GM23338 (cell line): ENCODE data around the gene FCHSD2. TPM values are rescaled to one million over a fixed set of nuclear protein-coding genes. Genes with fewer than 3 reads are reported as not detected.

Experiments
- ATAC-seq: fragments of 200-7000 bp; cut with Tn5 transposase; 3 replicates; pipeline ENCODE4 v1.9.1; 2020
- DNase-seq: peaks from one replicate; pipeline ENCODE4 v3.0.0-alpha.2; 2015; ENCODE audit warnings: low spot score
- H2AFZ ChIP-seq: fragments of 200-600 bp; sonication (generic); 2 replicates; pipeline ENCODE4 v1.8.0; 2016; ENCODE audit warnings: antibody characterized with exemption, mild to moderate bottlenecking, moderate library complexity
- H3F3A ChIP-seq: fragments of 200-600 bp; sonication (generic); replicated peaks from 2 replicates; pipeline ENCODE4 v1.8.0; 2017; ENCODE audit warnings: antibody characterized with exemption, mixed run types, low read depth
- H3K27ac ChIP-seq: fragments of 200-600 bp; sonication (generic); 2 replicates; pipeline ENCODE4 v1.6.1; 2016; ENCODE audit warnings: low read depth
- H3K27me3 ChIP-seq: fragments of 200-600 bp; sonication (generic); 2 replicates; pipeline ENCODE4 v1.8.0; 2016; ENCODE audit warnings: mild to moderate bottlenecking, mixed run types, moderate library complexity; ENCODE audit not compliant: insufficient read depth
- H3K36me3 ChIP-seq: fragments of 200-600 bp; sonication (generic); 2 replicates; pipeline ENCODE4 v1.8.0; 2016; ENCODE audit warnings: mild to moderate bottlenecking; ENCODE audit not compliant: insufficient read depth
- H3K4me1 ChIP-seq: fragments of 200-600 bp; sonication (generic); 2 replicates; pipeline ENCODE4 v1.8.0; 2016; ENCODE audit warnings: mild to moderate bottlenecking, moderate library complexity; ENCODE audit not compliant: insufficient read depth
- H3K4me2 ChIP-seq: fragments of 200-600 bp; sonication (generic); 2 replicates; pipeline ENCODE4 v1.7.1; 2017; ENCODE audit warnings: mixed run types
- H3K4me3 ChIP-seq: fragments of 200-600 bp; sonication (generic); 2 replicates; pipeline ENCODE4 v1.6.1; 2016; ENCODE audit warnings: mixed run types
- H3K79me2 ChIP-seq: fragments of 200-600 bp; sonication (generic); replicated peaks from 2 replicates; pipeline ENCODE4 v1.8.0; 2017; ENCODE audit warnings: mild to moderate bottlenecking; ENCODE audit not compliant: insufficient read depth
- H3K9me2 ChIP-seq: fragments of 200-600 bp; sonication (generic); 2 replicates; pipeline ENCODE4 v1.8.0; 2017; ENCODE audit not compliant: insufficient read depth
- H4K20me1 ChIP-seq: fragments of 200-600 bp; sonication (generic); replicated peaks from 2 replicates; pipeline ENCODE4 v1.8.0; 2017; ENCODE audit warnings: mild to moderate bottlenecking; ENCODE audit not compliant: insufficient read depth
- H3K27ac Mint-ChIP-seq: 2 replicates; pipeline ENCODE4 v1.8.0; 2020; ENCODE audit warnings: inconsistent platforms, mild to moderate bottlenecking, moderate library complexity, mixed read lengths
- H3K27me3 Mint-ChIP-seq: 3 replicates; pipeline ENCODE4 v1.8.0; 2022; ENCODE audit warnings: low read depth, mild to moderate bottlenecking, moderate library complexity, mixed read lengths, inconsistent platforms; ENCODE audit not compliant: insufficient read depth, poor library complexity
- H3K36me3 Mint-ChIP-seq: 3 replicates; pipeline ENCODE4 v1.8.0; 2021; ENCODE audit warnings: low read depth, mild to moderate bottlenecking, inconsistent platforms, moderate library complexity, mixed read lengths
- H3K4me1 Mint-ChIP-seq: 3 replicates; pipeline ENCODE4 v1.8.0; 2020; ENCODE audit warnings: mild to moderate bottlenecking, inconsistent platforms, mixed read lengths
- H3K4me3 Mint-ChIP-seq: 3 replicates; pipeline ENCODE4 v1.8.0; 2021; ENCODE audit warnings: moderate library complexity, mild to moderate bottlenecking, inconsistent platforms, mixed read lengths
- H3K9me3 Mint-ChIP-seq: 3 replicates; pipeline ENCODE4 v1.8.0; 2020; ENCODE audit warnings: moderate library complexity, mild to moderate bottlenecking, inconsistent platforms, mixed read lengths
- CREB1 ChIP-seq: fragments of 250-450 bp; sonication (Bioruptor Pico); IDR thresholded peaks from 2 replicates; pipeline ENCODE4 v1.5.0; 2020; ENCODE audit warnings: low read depth, mild to moderate bottlenecking, moderate library complexity
- CTCF ChIP-seq, 2 experiments: fragments of 200-600 bp in 1 of 2; sonication (generic) in 1 of 2; conservative IDR thresholded peaks; 2 replicates each; pipeline versions ENCODE4 v1.5.1 to v1.6.1; 2016 to 2017; ENCODE audit warnings: antibody characterized with exemption in 2 of 2, low read depth in 2 of 2, mild to moderate bottlenecking in 2 of 2, moderate library complexity in 1 of 2
- ETS1 ChIP-seq: IDR thresholded peaks from 2 replicates; pipeline ENCODE4 v1.6.1; 2016; ENCODE audit warnings: antibody characterized with exemption
- EZH2 ChIP-seq: fragments of 200-600 bp; sonication (generic); IDR thresholded peaks from one replicate; pipeline ENCODE4 v1.8.0; 2017; ENCODE audit warnings: antibody characterized with exemption, mild to moderate bottlenecking, low read depth; ENCODE audit not compliant: unreplicated experiment
- EZH2phosphoT487 ChIP-seq: fragments of 200-600 bp; sonication (generic); IDR thresholded peaks from one replicate; pipeline ENCODE4 v1.8.1; 2018; ENCODE audit warnings: antibody characterized with exemption; ENCODE audit not compliant: unreplicated experiment
- JUNB ChIP-seq: IDR thresholded peaks from one replicate; pipeline ENCODE4 v1.6.1; 2016; ENCODE audit warnings: antibody characterized with exemption; ENCODE audit not compliant: unreplicated experiment
- NANOG ChIP-seq: IDR thresholded peaks from 2 replicates; pipeline ENCODE4 v1.6.1; 2016; ENCODE audit warnings: antibody characterized with exemption, borderline replicate concordance
- POLR2AphosphoS5 ChIP-seq: IDR thresholded peaks from 2 replicates; pipeline ENCODE4 v1.6.1; 2016; ENCODE audit warnings: antibody characterized with exemption, low read depth
- REST ChIP-seq: IDR thresholded peaks from one replicate; pipeline ENCODE4 v1.6.1; 2018; ENCODE audit warnings: antibody characterized with exemption; ENCODE audit not compliant: unreplicated experiment
- STAT1 ChIP-seq: IDR thresholded peaks from one replicate; pipeline ENCODE4 v1.6.1; 2016; ENCODE audit warnings: antibody characterized with exemption; ENCODE audit not compliant: unreplicated experiment
- ZNF114 ChIP-seq: fragments of 250-450 bp; sonication (Bioruptor Pico); IDR thresholded peaks from 2 replicates; pipeline ENCODE4 v1.5.0; 2020; ENCODE audit warnings: mild to moderate bottlenecking, moderate library complexity
- ZNF331 ChIP-seq: fragments of 250-450 bp; sonication (Bioruptor Pico); IDR thresholded peaks from 2 replicates; pipeline ENCODE4 v1.5.0; 2020; ENCODE audit warnings: low read depth, mild to moderate bottlenecking, moderate library complexity
- ZNF462 ChIP-seq: fragments of 250-450 bp; sonication (Bioruptor Pico); IDR thresholded peaks from 2 replicates; pipeline ENCODE4 v1.5.0; 2020; ENCODE audit warnings: mild to moderate bottlenecking, moderate library complexity
- polyA plus RNA-seq: library from polyadenylated mRNA; unstranded; fragments of >200 nt; fragmentation: Nextera tagmentation; extraction: Ambion mirVana; gene quantifications from 2 replicates; pipeline ENCODE4 v1.2.1, GENCODE V29; 2016
- total RNA-seq: library from RNA; depleted of rRNA; stranded (reverse); fragments of >200 nt; shearing (Covaris generic); gene quantifications from 2 replicates; pipeline ENCODE4 v1.2.3, GENCODE V29; 2014

Gene FCHSD2
- total and polyA plus RNA-seq, 2 experiments from 2014 or later, result 3.6 to 5.2 TPM

- no peak overlapping the region for H3K27ac ChIP-seq
- no peaks in the 10 kb centered on the region; the same call in 1 of the 2 replicates for H4K20me1 ChIP-seq
- H3K36me3 ChIP-seq, result no peaks in the 10 kb centered on the region
- no peak overlapping the region for H2AFZ ChIP-seq
- TF ChIP-seq CTCF (conservative IDR thresholded peaks at IDR 0.05; ENCODE audit: low read depth in 2 of 2), result no peak
- TF ChIP-seq CREB1 (CRISPR knock-in tag), result no peak
- no peak for TF ChIP-seq REST
- TF ChIP-seq JUNB, result no peak
- no peak for TF ChIP-seq STAT1
- TF ChIP-seq ETS1, result no peak
- no peak for TF ChIP-seq ZNF114 (CRISPR knock-in tag)
- TF ChIP-seq POLR2AphosphoS5, result no peak
- no peak for TF ChIP-seq EZH2
- TF ChIP-seq EZH2phosphoT487, result no peak
- no peak for TF ChIP-seq ZNF462 (CRISPR knock-in tag)
- no peak for TF ChIP-seq ZNF331 (CRISPR knock-in tag)
- no peak for TF ChIP-seq NANOG
- no peaks in the 10 kb centered on the region for H3K9me3 Mint-ChIP-seq
- ATAC-seq, result no peak
- H3K27me3 ChIP-seq, result no peaks in the 10 kb centered on the region
- no peak overlapping the region for H3K27ac Mint-ChIP-seq
- H3K27me3 Mint-ChIP-seq, result peaks cover 14% of the 10 kb centered on the region
- no peak overlapping the region for H3K4me3 Mint-ChIP-seq
- H3K9me2 ChIP-seq, result no peaks in the 10 kb centered on the region
- no peak overlapping the region for H3K4me2 ChIP-seq
- H3K4me3 ChIP-seq, result no peak overlapping the region
- no peaks in the 10 kb centered on the region for H3F3A ChIP-seq
- H3K4me1 Mint-ChIP-seq, result no peaks in the 10 kb centered on the region
- no peaks in the 10 kb centered on the region for H3K36me3 Mint-ChIP-seq
- H3K79me2 ChIP-seq, result no peaks in the 10 kb centered on the region
- no peaks in the 10 kb centered on the region for H3K4me1 ChIP-seq
- no peak for DNase-seq
Measured at GRCh38 chr11:73176145-73176873, 34.2 kb upstream of the FCHSD2 start.
